Left cardiac atrium (tissue), 4 donors: ENCODE results near the gene KRT31. TPM values are rescaled to one million over a fixed set of nuclear protein-coding genes. Genes with fewer than 3 reads are reported as not detected.
"Not testable (repeated sequence)": the region's sequence is repeated elsewhere in the genome, so short reads cannot be mapped to it uniquely, and the experiment has no call there.

Source experiments
- ATAC-seq, 2 donors: fragments of 200-7000 bp; cut with Tn5 transposase; one replicate each; pipeline ENCODE4 v1.9.1; 2020; ENCODE audit warnings: mild to moderate bottlenecking in 2 of 2, moderate library complexity in 2 of 2
- DNase-seq: peaks from one replicate; pipeline ENCODE4 v3.0.0-alpha.2; 2020
- intact Hi-C, 2 donors: fragments of 100-400 bp; cut with DNase I; formaldehyde crosslinking; loops; one replicate each; pipeline versions ENCODE4 v1.14.1 to v1.15.1; 2022 to 2023
- total RNA-seq, 2 donors: library from RNA; stranded (reverse); fragmentation: NEBNext Ultra II Directional; extraction: Animal tissue kit (Norgen Biotek cat#: 25700); gene quantifications; one replicate each; pipeline ENCODE4 v1.2.1, GENCODE V29; 2021
- donor health status: DM: no; HTN: yes; CAD: no.
- donor health status: DM: no; HTN: yes; CAD: no; lungs with severe emphysema.
- donor health status: DM: yes; HTN: yes; CAD: no.
- donor health status: Dilated cardiomyopathy.

KRT31 gene
- total RNA-seq, 2 donors from 2014 or later: not detected

GRCh38 chr17:41393826-41394225 is 3.6 kb downstream of the KRT31 start:
- DNase-seq: no peak
- ATAC-seq: no peak
- intact Hi-C loops: no loop called here

- ATAC-seq (peak; percentile 84 to 89), DNase-seq (no peak)
- intact Hi-C loops: no loop called here
Measured at GRCh38 chr17:41393294-41393693, 4.1 kb downstream of the KRT31 start.

GRCh38 chr17:41392278-41392677 is 5.1 kb downstream of the KRT31 start:
- DNase-seq (no peak), ATAC-seq (no peak)
- intact Hi-C loops: no loop called here

GRCh38 chr17:41391535-41391934 is 5.9 kb downstream of the KRT31 start:
- ATAC-seq (no peak), DNase-seq (no peak)
- intact Hi-C loops: no loop called here

GRCh38 chr17:41390411-41390938 is 6.9 kb downstream of the KRT31 start:
- DNase-seq (no peak), ATAC-seq (no peak)
- intact Hi-C loops: no loop called here

- intact Hi-C loops: no loop called here
- no peak for ATAC-seq
Measured at GRCh38 chr17:41387670-41388069, 9.7 kb downstream of the KRT31 start.

GRCh38 chr17:41386227-41386626 is 11.2 kb downstream of the KRT31 start:
- no peak for DNase-seq
- no peak for ATAC-seq
- intact Hi-C loops: no loop called here

More at GRCh38 chr17:41387670-41388069, 9.7 kb downstream of the KRT31 start:
- DNase-seq: no peak

- intact Hi-C loops: no loop called here
- DNase-seq (no peak), ATAC-seq (no peak)
Measured at GRCh38 chr17:41383690-41384089, 13.7 kb downstream of the KRT31 start.

GRCh38 chr17:41382394-41382793 is 15.0 kb downstream of the KRT31 start:
- intact Hi-C loops: no loop called here
- DNase-seq (no peak), ATAC-seq (no peak)

- intact Hi-C loops, ATAC-seq, DNase-seq: not testable (repeated sequence)
Measured at GRCh38 chr17:41381943-41382342, 15.5 kb downstream of the KRT31 start, which contains the start of gene KRT34. Gene KRT34, minus strand, starts transcription at chr17:41382306. Its CDS starts 60 bp downstream, at chr17:41382246.

- intact Hi-C loops, ATAC-seq: not testable (repeated sequence)
Measured at GRCh38 chr17:41380091-41380490, 17.3 kb downstream of the KRT31 start.

GRCh38 chr17:41377546-41377945 is 19.9 kb downstream of the KRT31 start:
- no peak for DNase-seq
- intact Hi-C loops: no loop called here
- ATAC-seq: no peak

More at GRCh38 chr17:41380091-41380490, 17.3 kb downstream of the KRT31 start:
- not testable (repeated sequence) for DNase-seq

GRCh38 chr17:41369713-41370112 is 27.7 kb downstream of the KRT31 start, which contains the start of gene KRT33B:
Gene KRT33B, minus strand, starts transcription at chr17:41369813. Its CDS starts 63 bp downstream, at chr17:41369750.
- no peak for DNase-seq
- no peak for ATAC-seq
- intact Hi-C loops: no loop called here

GRCh38 chr17:41369023-41369422 is 28.4 kb downstream of the KRT31 start:
- ATAC-seq (no peak), DNase-seq (no peak)
- intact Hi-C loops: no loop called here

GRCh38 chr17:41367426-41368075 is 29.9 kb downstream of the KRT31 start:
- DNase-seq (no peak), ATAC-seq (peak in 1 of 2 donors; percentile 77)
- intact Hi-C loops: no loop called here

GRCh38 chr17:41366070-41366469 is 31.3 kb downstream of the KRT31 start:
- DNase-seq (no peak), ATAC-seq (no peak)
- intact Hi-C loops: no loop called here

- no peak for DNase-seq
- intact Hi-C loops: no loop called here
Measured at GRCh38 chr17:41363881-41364280, 33.5 kb downstream of the KRT31 start.

GRCh38 chr17:41360296-41360995 is 37.0 kb downstream of the KRT31 start:
- DNase-seq (no peak), ATAC-seq (peak in 1 of 2 donors; percentile 53)
- intact Hi-C loops: no loop called here

More at GRCh38 chr17:41363881-41364280, 33.5 kb downstream of the KRT31 start:
- no peak for ATAC-seq

GRCh38 chr17:41354536-41354935 is 42.9 kb downstream of the KRT31 start:
- ATAC-seq (no peak), DNase-seq (no peak)
- intact Hi-C loops: no loop called here
